ENCODE results near the gene PCED1A. TPM values are rescaled to one million over a fixed set of nuclear protein-coding genes. Genes with fewer than 3 reads are reported as not detected.
A peak's percentile ranks its signal among the peaks of the same experiment; 100 is the strongest.

Gene PCED1A
- total and polyA plus RNA-seq, 9 donors, result 6.0 to 58.0 (median 39.1) TPM

DNA sequence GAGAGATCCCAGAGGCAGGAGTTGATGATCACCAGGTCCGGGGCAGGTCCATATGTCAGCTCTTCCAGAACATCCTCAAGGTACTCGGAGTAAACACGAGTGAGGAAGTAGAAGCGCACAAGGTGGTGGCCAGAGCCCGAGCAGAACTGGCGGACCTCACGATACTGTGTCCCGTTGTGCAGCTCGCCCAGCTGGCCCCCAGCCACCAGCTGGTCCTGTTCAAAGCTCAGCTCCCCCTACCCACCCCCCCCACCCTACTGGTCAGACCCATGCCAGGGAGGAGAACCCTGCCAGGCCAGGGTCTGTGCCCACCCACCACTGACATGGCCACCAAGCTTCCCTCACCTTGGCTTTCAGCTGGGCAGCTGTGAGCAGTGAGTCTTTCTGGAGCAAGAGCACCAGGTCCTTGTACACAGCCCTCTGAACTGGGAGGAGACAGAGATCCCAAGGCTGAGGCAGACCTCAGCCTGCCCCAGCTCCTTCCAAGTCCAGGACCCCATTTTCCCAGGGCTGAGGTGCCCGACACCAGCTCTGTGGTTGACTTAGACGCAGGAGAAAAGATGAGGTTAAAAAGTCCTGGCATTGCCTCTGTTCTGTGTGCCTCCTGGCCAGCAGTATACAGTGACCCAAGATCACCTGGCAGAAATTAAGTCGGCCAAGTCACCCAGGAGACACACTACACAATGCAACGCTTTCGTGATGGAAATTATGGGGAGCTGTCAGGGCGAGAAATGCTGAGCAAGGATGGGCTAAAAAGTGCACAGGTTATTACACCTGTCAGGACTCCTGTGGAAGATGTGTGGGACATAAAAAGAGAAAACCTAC is 1.4 kb downstream of the PCED1A start:
- TF ChIP-seq, protein P1, sequence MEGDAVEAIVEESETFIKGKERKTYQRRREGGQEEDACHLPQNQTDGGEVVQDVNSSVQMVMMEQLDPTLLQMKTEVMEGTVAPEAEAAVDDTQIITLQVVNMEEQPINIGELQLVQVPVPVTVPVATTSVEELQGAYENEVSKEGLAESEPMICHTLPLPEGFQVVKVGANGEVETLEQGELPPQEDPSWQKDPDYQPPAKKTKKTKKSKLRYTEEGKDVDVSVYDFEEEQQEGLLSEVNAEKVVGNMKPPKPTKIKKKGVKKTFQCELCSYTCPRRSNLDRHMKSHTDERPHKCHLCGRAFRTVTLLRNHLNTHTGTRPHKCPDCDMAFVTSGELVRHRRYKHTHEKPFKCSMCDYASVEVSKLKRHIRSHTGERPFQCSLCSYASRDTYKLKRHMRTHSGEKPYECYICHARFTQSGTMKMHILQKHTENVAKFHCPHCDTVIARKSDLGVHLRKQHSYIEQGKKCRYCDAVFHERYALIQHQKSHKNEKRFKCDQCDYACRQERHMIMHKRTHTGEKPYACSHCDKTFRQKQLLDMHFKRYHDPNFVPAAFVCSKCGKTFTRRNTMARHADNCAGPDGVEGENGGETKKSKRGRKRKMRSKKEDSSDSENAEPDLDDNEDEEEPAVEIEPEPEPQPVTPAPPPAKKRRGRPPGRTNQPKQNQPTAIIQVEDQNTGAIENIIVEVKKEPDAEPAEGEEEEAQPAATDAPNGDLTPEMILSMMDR (IDR thresholded peaks at IDR 0.05), result no peak
- TF ChIP-seq EP300 (IDR thresholded peaks at IDR 0.05) (no peak), POLR2A (IDR thresholded peaks at IDR 0.05) (no peak)
- no peaks in the 10 kb centered on the region for H3K9me3 ChIP-seq
- H3K4me3 ChIP-seq, result no peak overlapping the region
- no peaks in the 10 kb centered on the region for H3K27me3 ChIP-seq
- H3K4me1 ChIP-seq (ENCODE audit: insufficient read depth), result peaks cover 4% of the 10 kb centered on the region
- DNase-seq, result no peak
- 94 to 95% (median 94%) methylated on average over 15 of the region's 15 CpGs for WGBS, 3 donors
- intact Hi-C loops (cut with DNase I), result no loop called here
- no peaks in the 10 kb centered on the region for H3K36me3 ChIP-seq
- no peak overlapping the region for H3K27ac ChIP-seq

- H3K27ac ChIP-seq, result no peak overlapping the region
- DNase-seq, result peak in 1 of 5 donors; percentile 21
- TF ChIP-seq POLR2A (IDR thresholded peaks at IDR 0.05), result no peak
- no peak for TF ChIP-seq EP300 (IDR thresholded peaks at IDR 0.05)
- TF ChIP-seq, protein P1 (IDR thresholded peaks at IDR 0.05), result no peak
- WGBS, 3 donors, result 95 to 97% (median 95%) methylated on average over 19 of the region's 19 CpGs
- H3K9me3 ChIP-seq, result no peaks in the 10 kb centered on the region
- intact Hi-C loops (cut with DNase I), result no loop called here
- H3K27me3 ChIP-seq, result no peaks in the 10 kb centered on the region
- H3K4me1 ChIP-seq (ENCODE audit: insufficient read depth), result peaks cover 4% of the 10 kb centered on the region
- H3K36me3 ChIP-seq, result no peaks in the 10 kb centered on the region
- H3K4me3 ChIP-seq, result no peak overlapping the region
Observed at GRCh38 chr20:2838170-2838797, 2.2 kb downstream of the PCED1A start.

DNA sequence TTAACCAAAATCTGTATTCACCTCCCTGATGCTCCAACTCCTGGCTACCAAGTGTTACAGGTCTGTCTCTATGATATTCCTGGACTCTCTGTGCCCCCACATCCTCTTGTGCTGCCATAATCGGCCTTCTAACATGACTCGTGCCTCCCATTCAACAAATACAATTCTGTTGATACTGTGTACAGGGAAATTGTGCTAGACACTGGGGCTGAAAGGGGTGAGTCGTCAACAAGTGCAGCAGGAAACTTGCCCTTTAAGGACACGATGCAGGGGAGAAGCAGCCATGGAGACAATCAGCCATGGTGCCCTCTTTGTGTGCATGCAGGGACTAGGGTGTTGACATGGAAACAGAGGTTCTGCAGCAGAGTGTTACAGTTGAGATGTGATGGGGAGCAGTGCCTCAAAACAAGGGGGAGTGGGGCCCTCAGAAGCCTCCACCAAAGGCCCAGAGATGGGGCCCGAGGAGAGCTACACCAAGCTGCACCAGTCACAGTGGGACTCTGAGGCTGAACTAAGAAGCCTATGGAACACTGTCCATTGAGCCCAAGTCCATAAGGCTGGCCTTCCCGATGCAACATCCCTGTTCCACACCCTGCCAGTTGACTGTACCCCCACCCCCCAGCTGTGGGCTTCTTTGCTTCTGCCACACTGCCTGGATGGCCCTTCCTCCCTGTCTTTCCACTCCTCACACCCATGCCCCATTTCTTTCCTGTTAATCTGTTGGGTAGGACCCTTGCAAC is 3.1 kb downstream of the PCED1A start:
- DNase-seq, result peak in 1 of 5 donors; percentile 5
- Histone ChIP-seq H3K9me3 (no peaks in the 10 kb centered on the region), H3K27me3 (no peaks in the 10 kb centered on the region), H3K4me1 (ENCODE audit: insufficient read depth) (peaks cover 4% of the 10 kb centered on the region), H3K4me3 (no peak overlapping the region), H3K36me3 (no peaks in the 10 kb centered on the region), H3K27ac (no peak overlapping the region)
- intact Hi-C loops (cut with DNase I), result no loop called here
- WGBS, 3 donors, result 83 to 92% (median 89%) methylated on average over 6 of the region's 6 CpGs
- TF ChIP-seq, protein P1 (IDR thresholded peaks at IDR 0.05), result no peak

DNA sequence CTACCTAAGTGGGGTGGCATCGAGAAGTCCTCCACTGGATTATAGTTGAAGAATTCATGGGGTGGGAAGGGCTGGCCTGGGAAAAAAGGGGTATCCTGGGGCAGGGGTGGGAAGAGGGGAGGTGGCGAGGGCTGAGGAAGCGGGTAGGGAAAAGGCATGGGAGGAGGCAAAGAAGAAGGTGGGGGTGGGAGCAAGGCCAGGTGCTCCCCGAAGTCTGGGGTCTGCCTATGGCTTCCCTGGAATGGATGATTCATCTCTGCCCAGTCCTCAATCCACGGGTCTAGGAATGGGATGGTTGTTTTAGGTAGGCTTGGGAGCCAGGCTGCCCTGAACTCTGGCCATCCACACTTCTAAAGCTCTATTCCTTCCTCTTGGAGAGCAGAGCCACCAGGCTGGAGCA is 4.4 kb downstream of the PCED1A start:
- no peaks in the 10 kb centered on the region for H3K9me3 ChIP-seq
- H3K27me3 ChIP-seq, result no peaks in the 10 kb centered on the region
- no peak overlapping the region for H3K4me3 ChIP-seq
- H3K4me1 ChIP-seq (ENCODE audit: insufficient read depth), result peaks cover 4% of the 10 kb centered on the region
- DNase-seq, result no peak
- TF ChIP-seq, protein P1 (IDR thresholded peaks at IDR 0.05), result no peak
- no peak for TF ChIP-seq EP300 (IDR thresholded peaks at IDR 0.05)
- no peak for TF ChIP-seq POLR2A (IDR thresholded peaks at IDR 0.05)
- H3K27ac ChIP-seq, result no peak overlapping the region
- intact Hi-C loops (cut with DNase I), result no loop called here
- H3K36me3 ChIP-seq, result no peaks in the 10 kb centered on the region
- 78 to 92% (median 90%) methylated on average over 5 of the region's 5 CpGs for WGBS, 3 donors

Measured in ovary (tissue), 9 donors.